SK-N-SH (cell line): ENCODE data around the gene LXN. TPM values are rescaled to one million over a fixed set of nuclear protein-coding genes. Genes with fewer than 3 reads are reported as not detected.
"Not testable (repeated sequence)": the region's sequence is repeated elsewhere in the genome, so short reads cannot be mapped to it uniquely, and the experiment has no call there.

Experiments
- CTCF ChIA-PET: fragments of 300-600, 350-600 bp; formaldehyde crosslinking; extraction: SDS; loops from one replicate; lab custom pipeline; 2021; lab: Yijun Ruan, JAX
- POLR2A ChIA-PET: fragments of 350-600 bp; sonication (Branson Sonifier 250); formaldehyde crosslinking; extraction: SDS; loops from one replicate; lab custom pipeline; 2020; ENCODE audit warnings: antibody characterized with exemption, inconsistent platforms; lab: Yijun Ruan, JAX
- DNase-seq: peaks from one replicate; pipeline ENCODE4 v3.0.0; 2012
- H2AFZ ChIP-seq: fragments of 200-600 bp; sonication (generic); 2 replicates; pipeline ENCODE4 v1.8.1; 2016; ENCODE audit warnings: antibody characterized with exemption, mild to moderate bottlenecking, low read depth
- H3F3A ChIP-seq: fragments of 200-600 bp; sonication (generic); replicated peaks from 2 replicates; pipeline ENCODE3; 2016; ENCODE audit warnings: antibody characterized with exemption, mild to moderate bottlenecking; ENCODE audit not compliant: insufficient read depth
- H3K27ac ChIP-seq, 2 experiments: fragments of 200-500 bp in 1 of 2; fragments of 200-600 bp in 1 of 2; sonication (Bioruptor generic) in 1 of 2; sonication (generic), shearing (Covaris generic) in 1 of 2; 2 replicates each; pipeline versions ENCODE4 v1.5.1 to v1.6.1; 2014 to 2016; ENCODE audit warnings: low read depth in 2 of 2, inconsistent platforms in 1 of 2, low read length in 1 of 2, mild to moderate bottlenecking in 1 of 2, mixed read lengths in 1 of 2
- H3K27me3 ChIP-seq: fragments of 200-600 bp; sonication (generic), shearing (Covaris generic); 2 replicates; pipeline ENCODE4 v1.6.1; 2016; ENCODE audit warnings: mixed run types; ENCODE audit not compliant: insufficient read depth
- H3K36me3 ChIP-seq, 2 experiments: fragments of 200-500 bp in 1 of 2; fragments of 200-600 bp in 1 of 2; sonication (Bioruptor generic) in 1 of 2; sonication (generic) in 1 of 2; replicated peaks in 1 of 2; 2 replicates each; pipeline versions ENCODE3 to v1.5.1; 2014 to 2016; ENCODE audit warnings: low read length in 1 of 2, mild to moderate bottlenecking in 1 of 2; ENCODE audit not compliant: insufficient read depth in 2 of 2, control insufficient read depth in 1 of 2
- H3K4me1 ChIP-seq, 2 experiments: fragments of 200-500 bp in 1 of 2; fragments of 200-600 bp in 1 of 2; sonication (Bioruptor generic) in 1 of 2; sonication (generic), shearing (Covaris generic) in 1 of 2; 2 replicates each; pipeline versions ENCODE4 v1.5.1 to v1.6.1; 2014 to 2016; ENCODE audit warnings: low read depth in 1 of 2, low read length in 1 of 2, mixed run types in 1 of 2; ENCODE audit not compliant: insufficient read depth in 2 of 2, control insufficient read depth in 1 of 2
- H3K4me2 ChIP-seq: fragments of 200-600 bp; sonication (generic), shearing (Covaris generic); 2 replicates; pipeline ENCODE4 v1.6.1; 2017; ENCODE audit warnings: mixed run types
- H3K4me3 ChIP-seq, 2 experiments: fragments of 200-500 bp in 1 of 2; fragments of 200-600 bp in 1 of 2; sonication (Bioruptor generic) in 1 of 2; sonication (generic), shearing (Covaris generic) in 1 of 2; 2 replicates each; pipeline versions ENCODE4 v1.5.1 to v1.8.1; 2014 to 2016; ENCODE audit warnings: low read depth in 2 of 2, inconsistent platforms in 1 of 2, low read length in 1 of 2, mild to moderate bottlenecking in 1 of 2, mixed read lengths in 1 of 2, moderate library complexity in 1 of 2
- H3K79me2 ChIP-seq: fragments of 200-600 bp; sonication (generic); 2 replicates; pipeline ENCODE4 v1.8.1; 2017; ENCODE audit warnings: mild to moderate bottlenecking; ENCODE audit not compliant: insufficient read depth
- H3K9ac ChIP-seq: fragments of 200-600 bp; sonication (generic); 2 replicates; pipeline ENCODE4 v1.6.1; 2017; ENCODE audit warnings: mixed run types
- H3K9me2 ChIP-seq: fragments of 200-600 bp; sonication (generic); 2 replicates; pipeline ENCODE4 v1.6.1; 2017; ENCODE audit warnings: mixed run types
- H3K9me3 ChIP-seq: fragments of 200-600 bp; sonication (generic); 2 replicates; pipeline ENCODE4 v1.6.1; 2017; ENCODE audit warnings: mixed run types, mild to moderate bottlenecking, moderate library complexity
- H4K20me1 ChIP-seq: fragments of 200-600 bp; sonication (generic); 2 replicates; pipeline ENCODE4 v1.6.1; 2017; ENCODE audit warnings: mild to moderate bottlenecking, mixed run types; ENCODE audit not compliant: insufficient read depth
- EP300 ChIP-seq, 2 experiments: IDR thresholded peaks; 2 replicates each; pipeline versions ENCODE4 v1.4.0 to v1.6.1; 2012; ENCODE audit warnings: borderline replicate concordance in 1 of 2, low read depth in 1 of 2, low read length in 1 of 2
- EZH2phosphoT487 ChIP-seq: fragments of 200-600 bp; sonication (generic); IDR thresholded peaks from 2 replicates; pipeline ENCODE4 v1.6.1; 2017; ENCODE audit warnings: low read depth, mixed run types, mild to moderate bottlenecking, antibody characterized with exemption, moderate library complexity, borderline replicate concordance
- FOSL2 ChIP-seq: IDR thresholded peaks from 2 replicates; pipeline ENCODE4 v1.4.0; 2012; ENCODE audit warnings: low read depth, mild to moderate bottlenecking, moderate library complexity, borderline replicate concordance
- JUND ChIP-seq: IDR thresholded peaks from 2 replicates; pipeline ENCODE4 v1.4.0; 2012
- MEF2A ChIP-seq: IDR thresholded peaks from 2 replicates; pipeline ENCODE4 v1.4.0; 2012; ENCODE audit warnings: low read depth, borderline replicate concordance
- RAD21 ChIP-seq: IDR thresholded peaks from 2 replicates; pipeline ENCODE4 v1.6.1; 2012; ENCODE audit warnings: mild to moderate bottlenecking, low read length
- RCOR1 ChIP-seq: fragments of 150-350 bp; IDR thresholded peaks from 2 replicates; pipeline ENCODE4 v1.6.1; 2017; ENCODE audit warnings: antibody characterized with exemption, low read length
- TAF1 ChIP-seq: IDR thresholded peaks from 2 replicates; pipeline ENCODE4 v1.6.1; 2012; ENCODE audit warnings: low read depth, mild to moderate bottlenecking, low read length, moderate library complexity, borderline replicate concordance
- TEAD4 ChIP-seq: IDR thresholded peaks from 2 replicates; pipeline ENCODE4 v1.4.0; 2012; ENCODE audit warnings: mild to moderate bottlenecking, borderline replicate concordance; ENCODE audit not compliant: insufficient read depth
- YY1 ChIP-seq: IDR thresholded peaks from 2 replicates; pipeline ENCODE4 v1.4.0; 2012; ENCODE audit warnings: low read depth, mild to moderate bottlenecking
- WGBS: methylation state at CpG from one replicate; pipeline ENCODE4 v1.1.6; 2017; ENCODE audit warnings: low lambda C conversion rate; 5-methylcytosine and 5-hydroxymethylcytosine counted together
- polyA plus RNA-seq, 3 experiments: library from polyadenylated mRNA; depleted of rRNA; stranded (reverse); fragments of >200 nt; gene quantifications; 2 replicates each; pipeline ENCODE4 v1.2.3, GENCODE V29; 2012
- TF ChIP-seq, protein P1 (sequence below): IDR thresholded peaks from 2 replicates; pipeline ENCODE4; 2012
- TF ChIP-seq, protein P2 (sequence below): fragments of 150-350 bp; IDR thresholded peaks from 2 replicates; pipeline ENCODE4 v1.6.1; 2016; ENCODE audit warnings: mild to moderate bottlenecking, low read depth, low read length
- TF ChIP-seq, protein P3 (sequence below): IDR thresholded peaks from 2 replicates; pipeline ENCODE4 v1.6.1; 2012; ENCODE audit warnings: mild to moderate bottlenecking, low read depth, low read length, moderate library complexity

LXN gene
- polyA plus RNA-seq, 1 of the 3 experiments (the other 2 are of a cell fraction), result not detected

DNA sequence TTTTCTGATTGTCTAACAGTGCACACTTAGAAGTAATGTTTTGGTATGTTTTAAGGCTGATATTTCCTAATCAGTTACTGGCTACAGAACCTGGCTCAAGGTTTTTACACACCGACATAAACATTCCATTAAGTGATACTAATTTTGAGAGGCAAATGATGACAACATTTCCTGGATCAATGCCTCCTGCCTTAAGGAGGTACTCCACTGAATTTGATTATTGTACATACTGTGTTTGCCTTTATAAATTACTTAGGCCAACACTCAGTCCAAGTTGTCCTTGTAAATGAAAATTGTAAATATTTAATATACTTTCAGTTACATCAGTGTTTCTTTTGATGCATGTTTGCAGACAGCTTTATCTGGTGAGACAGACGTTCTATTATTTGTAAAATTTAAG lies 24.2 kb upstream of the LXN start:
- WGBS, result 45% methylated on average over 2 of the region's 2 CpGs
- H3F3A ChIP-seq, result peaks cover 10% of the 10 kb centered on the region
- no peak for DNase-seq
- ChIA-PET POLR2A (no interaction called here), CTCF (interaction anchor here (0.6 to 1.8 kb wide), 2 partner anchors 31 to 37 kb away, joined by 3 to 6 read pairs; no protein-coding TSS in a partner anchor)
- H3K79me2 ChIP-seq, result peaks cover 6% of the 10 kb centered on the region; the same call in 1 of the 2 replicates
- H4K20me1 ChIP-seq, result no peaks in the 10 kb centered on the region
- H3K9me3 ChIP-seq, result no peaks in the 10 kb centered on the region
- H3K27ac ChIP-seq, result no peak overlapping the region
- H3K36me3 ChIP-seq, result peaks cover 16 to 35% of the 10 kb centered on the region in 2 experiments
- no peak for TF ChIP-seq YY1
- TF ChIP-seq, protein P1, sequence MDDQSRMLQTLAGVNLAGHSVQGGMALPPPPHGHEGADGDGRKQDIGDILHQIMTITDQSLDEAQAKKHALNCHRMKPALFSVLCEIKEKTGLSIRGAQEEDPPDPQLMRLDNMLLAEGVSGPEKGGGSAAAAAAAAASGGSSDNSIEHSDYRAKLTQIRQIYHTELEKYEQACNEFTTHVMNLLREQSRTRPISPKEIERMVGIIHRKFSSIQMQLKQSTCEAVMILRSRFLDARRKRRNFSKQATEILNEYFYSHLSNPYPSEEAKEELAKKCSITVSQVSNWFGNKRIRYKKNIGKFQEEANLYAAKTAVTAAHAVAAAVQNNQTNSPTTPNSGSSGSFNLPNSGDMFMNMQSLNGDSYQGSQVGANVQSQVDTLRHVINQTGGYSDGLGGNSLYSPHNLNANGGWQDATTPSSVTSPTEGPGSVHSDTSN, result no peak
- TF ChIP-seq, protein P2, sequence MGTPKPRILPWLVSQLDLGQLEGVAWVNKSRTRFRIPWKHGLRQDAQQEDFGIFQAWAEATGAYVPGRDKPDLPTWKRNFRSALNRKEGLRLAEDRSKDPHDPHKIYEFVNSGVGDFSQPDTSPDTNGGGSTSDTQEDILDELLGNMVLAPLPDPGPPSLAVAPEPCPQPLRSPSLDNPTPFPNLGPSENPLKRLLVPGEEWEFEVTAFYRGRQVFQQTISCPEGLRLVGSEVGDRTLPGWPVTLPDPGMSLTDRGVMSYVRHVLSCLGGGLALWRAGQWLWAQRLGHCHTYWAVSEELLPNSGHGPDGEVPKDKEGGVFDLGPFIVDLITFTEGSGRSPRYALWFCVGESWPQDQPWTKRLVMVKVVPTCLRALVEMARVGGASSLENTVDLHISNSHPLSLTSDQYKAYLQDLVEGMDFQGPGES, result no peak
- no peak for TF ChIP-seq TAF1
- TF ChIP-seq RAD21, result no peak
- no peak for TF ChIP-seq RCOR1
- TF ChIP-seq MEF2A, result no peak
- TF ChIP-seq, protein P3, sequence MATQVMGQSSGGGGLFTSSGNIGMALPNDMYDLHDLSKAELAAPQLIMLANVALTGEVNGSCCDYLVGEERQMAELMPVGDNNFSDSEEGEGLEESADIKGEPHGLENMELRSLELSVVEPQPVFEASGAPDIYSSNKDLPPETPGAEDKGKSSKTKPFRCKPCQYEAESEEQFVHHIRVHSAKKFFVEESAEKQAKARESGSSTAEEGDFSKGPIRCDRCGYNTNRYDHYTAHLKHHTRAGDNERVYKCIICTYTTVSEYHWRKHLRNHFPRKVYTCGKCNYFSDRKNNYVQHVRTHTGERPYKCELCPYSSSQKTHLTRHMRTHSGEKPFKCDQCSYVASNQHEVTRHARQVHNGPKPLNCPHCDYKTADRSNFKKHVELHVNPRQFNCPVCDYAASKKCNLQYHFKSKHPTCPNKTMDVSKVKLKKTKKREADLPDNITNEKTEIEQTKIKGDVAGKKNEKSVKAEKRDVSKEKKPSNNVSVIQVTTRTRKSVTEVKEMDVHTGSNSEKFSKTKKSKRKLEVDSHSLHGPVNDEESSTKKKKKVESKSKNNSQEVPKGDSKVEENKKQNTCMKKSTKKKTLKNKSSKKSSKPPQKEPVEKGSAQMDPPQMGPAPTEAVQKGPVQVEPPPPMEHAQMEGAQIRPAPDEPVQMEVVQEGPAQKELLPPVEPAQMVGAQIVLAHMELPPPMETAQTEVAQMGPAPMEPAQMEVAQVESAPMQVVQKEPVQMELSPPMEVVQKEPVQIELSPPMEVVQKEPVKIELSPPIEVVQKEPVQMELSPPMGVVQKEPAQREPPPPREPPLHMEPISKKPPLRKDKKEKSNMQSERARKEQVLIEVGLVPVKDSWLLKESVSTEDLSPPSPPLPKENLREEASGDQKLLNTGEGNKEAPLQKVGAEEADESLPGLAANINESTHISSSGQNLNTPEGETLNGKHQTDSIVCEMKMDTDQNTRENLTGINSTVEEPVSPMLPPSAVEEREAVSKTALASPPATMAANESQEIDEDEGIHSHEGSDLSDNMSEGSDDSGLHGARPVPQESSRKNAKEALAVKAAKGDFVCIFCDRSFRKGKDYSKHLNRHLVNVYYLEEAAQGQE, result no peak
- TF ChIP-seq TEAD4, result no peak
- TF ChIP-seq EZH2phosphoT487, result no peak
- no peak for TF ChIP-seq EP300 (IDR thresholded peaks at IDR 0.05; ENCODE audit: borderline replicate concordance in 1 of 2, low read depth in 1 of 2, low read length in 1 of 2)
- TF ChIP-seq FOSL2, result no peak
- no peak for TF ChIP-seq JUND
- H3K4me1 ChIP-seq, result peaks cover 12 to 15% of the 10 kb centered on the region in 2 experiments
- H3K4me2 ChIP-seq, result no peak overlapping the region
- no peaks in the 10 kb centered on the region for H3K27me3 ChIP-seq
- no peak overlapping the region for H3K4me3 ChIP-seq
- no peak overlapping the region for H2AFZ ChIP-seq
- no peak overlapping the region for H3K9ac ChIP-seq
- H3K9me2 ChIP-seq, result no peaks in the 10 kb centered on the region

DNA sequence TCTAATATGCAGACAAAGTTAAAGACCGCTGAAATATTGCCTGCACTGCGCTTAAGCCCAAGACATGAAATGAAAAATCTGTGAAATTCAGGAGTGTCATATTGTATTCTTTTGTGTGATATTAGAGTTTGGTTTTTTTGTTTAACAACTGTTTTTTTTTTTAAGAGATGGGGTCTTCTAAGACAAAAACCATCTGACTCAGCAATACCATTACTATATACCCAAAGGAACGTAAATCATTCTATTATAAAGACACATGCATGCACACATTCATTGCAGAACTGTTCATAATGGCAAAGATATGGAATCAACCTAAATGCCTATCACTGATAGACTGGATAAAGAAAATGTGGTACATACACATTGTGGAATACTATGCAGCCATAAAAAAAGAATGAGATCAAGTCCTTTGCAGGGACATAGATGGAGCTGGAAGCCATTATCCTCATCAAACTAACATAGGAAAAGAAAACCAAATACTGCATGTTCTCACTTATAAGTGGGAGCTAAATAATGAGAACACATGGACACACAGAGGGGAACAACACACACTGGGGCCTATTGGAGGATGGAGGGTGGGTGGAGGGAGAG lies 21.5 kb upstream of the LXN start:
- H4K20me1 ChIP-seq, H2AFZ ChIP-seq, POLR2A ChIA-PET, H3F3A ChIP-seq, H3K27ac ChIP-seq, H3K9me2 ChIP-seq, H3K4me3 ChIP-seq, DNase-seq, H3K9me3 ChIP-seq, H3K9ac ChIP-seq, H3K79me2 ChIP-seq, H3K4me2 ChIP-seq, H3K4me1 ChIP-seq, H3K27me3 ChIP-seq: not testable (repeated sequence)
- 98% methylated on average over 3 of the region's 3 CpGs for WGBS
- CTCF ChIA-PET, result interaction anchor here (1.4 to 1.9 kb wide), 2 partner anchors 34 to 98 kb away, joined by 3 to 4 read pairs; no protein-coding TSS in a partner anchor
- peaks cover 35 to 53% of the 10 kb centered on the region in 2 experiments for H3K36me3 ChIP-seq
